Glutamatergic neuron (in vitro differentiated cells): Measurements from ENCODE around the gene MAFG. TPM values are rescaled to one million over a fixed set of nuclear protein-coding genes. Genes with fewer than 3 reads are reported as not detected.
A peak's percentile ranks its signal among the peaks of the same experiment; 100 is the strongest.

Experiments used
- DNase-seq: peaks from one replicate; pipeline ENCODE4 v3.0.0; 2022
- H3K27ac Mint-ChIP-seq: one replicate; pipeline ENCODE4 v1.8.0; 2020; ENCODE audit warnings: mild to moderate bottlenecking, mixed read lengths, inconsistent platforms; ENCODE audit not compliant: unreplicated experiment
- H3K27me3 Mint-ChIP-seq: one replicate; pipeline ENCODE4 v1.8.0; 2020; ENCODE audit warnings: mild to moderate bottlenecking, moderate library complexity, mixed read lengths, inconsistent platforms; ENCODE audit not compliant: unreplicated experiment
- H3K36me3 Mint-ChIP-seq: one replicate; pipeline ENCODE4 v1.8.0; 2020; ENCODE audit warnings: mild to moderate bottlenecking, mixed read lengths, inconsistent platforms; ENCODE audit not compliant: unreplicated experiment
- H3K4me1 Mint-ChIP-seq: one replicate; pipeline ENCODE4 v1.8.0; 2020; ENCODE audit warnings: mild to moderate bottlenecking, low read depth, mixed read lengths, inconsistent platforms; ENCODE audit not compliant: unreplicated experiment
- H3K4me3 Mint-ChIP-seq: one replicate; pipeline ENCODE4 v1.8.0; 2020; ENCODE audit warnings: mild to moderate bottlenecking, mixed read lengths, inconsistent platforms; ENCODE audit not compliant: unreplicated experiment
- H3K9me3 Mint-ChIP-seq: one replicate; pipeline ENCODE4 v1.8.0; 2020; ENCODE audit warnings: mild to moderate bottlenecking, moderate library complexity, mixed read lengths, inconsistent platforms; ENCODE audit not compliant: unreplicated experiment
- total RNA-seq: library from RNA; stranded (reverse); fragmentation: NEBNext Ultra II Directional; extraction: Animal tissue kit (Norgen Biotek cat#: 25700); gene quantifications from one replicate; pipeline ENCODE4 v1.2.1, GENCODE V29; 2021; ENCODE audit not compliant: unreplicated experiment
- TF ChIP-seq, protein P1 (sequence below): fragments of 200-600 bp; sonication (generic); IDR thresholded peaks from one replicate; pipeline ENCODE4 v1.5.0; 2021; ENCODE audit not compliant: partially characterized antibody, unreplicated experiment

The MAFG gene
- total RNA-seq, 1 donor from 2014 or later: 30.6 TPM

DNA sequence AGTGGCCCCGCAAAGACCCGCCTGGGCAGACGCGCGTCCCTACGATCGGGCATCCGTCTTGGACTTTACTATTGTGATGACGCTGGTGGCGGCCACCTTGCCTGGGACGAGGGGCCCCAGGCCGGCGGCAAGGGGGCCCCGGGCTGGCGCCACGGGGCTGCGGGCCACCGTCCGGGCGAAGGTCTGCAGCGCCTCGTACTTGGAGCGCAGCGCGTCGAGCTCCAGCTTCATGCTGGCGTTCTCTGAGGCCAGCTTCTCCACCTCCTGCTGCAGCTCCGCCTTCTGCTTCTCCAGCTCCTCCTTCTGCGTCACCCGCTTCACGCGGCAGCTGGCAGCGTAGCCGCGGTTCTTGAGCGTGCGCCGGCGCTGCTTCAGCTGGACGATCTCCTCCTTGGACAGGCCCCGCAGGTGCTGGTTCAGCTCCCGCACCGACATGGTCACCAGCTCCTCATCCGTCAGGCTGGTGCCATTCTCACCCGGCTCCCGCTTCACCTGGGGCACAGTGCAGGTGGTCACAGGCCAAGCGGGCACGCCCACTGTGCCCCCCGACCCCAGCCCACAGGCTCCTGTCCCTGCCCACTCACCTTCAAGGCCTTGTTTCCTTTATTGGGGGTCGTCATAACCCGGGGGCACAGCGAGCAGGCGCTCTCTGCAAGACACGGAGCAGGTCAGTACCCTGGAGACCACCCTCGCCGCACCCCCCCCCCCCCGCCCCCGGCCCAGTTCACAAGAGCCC lies 4.8 kb downstream of the MAFG start:
- Mint-ChIP-seq H3K27ac (no peak overlapping the region), H3K4me3 (peak overlapping the region; percentile 34)

DNA sequence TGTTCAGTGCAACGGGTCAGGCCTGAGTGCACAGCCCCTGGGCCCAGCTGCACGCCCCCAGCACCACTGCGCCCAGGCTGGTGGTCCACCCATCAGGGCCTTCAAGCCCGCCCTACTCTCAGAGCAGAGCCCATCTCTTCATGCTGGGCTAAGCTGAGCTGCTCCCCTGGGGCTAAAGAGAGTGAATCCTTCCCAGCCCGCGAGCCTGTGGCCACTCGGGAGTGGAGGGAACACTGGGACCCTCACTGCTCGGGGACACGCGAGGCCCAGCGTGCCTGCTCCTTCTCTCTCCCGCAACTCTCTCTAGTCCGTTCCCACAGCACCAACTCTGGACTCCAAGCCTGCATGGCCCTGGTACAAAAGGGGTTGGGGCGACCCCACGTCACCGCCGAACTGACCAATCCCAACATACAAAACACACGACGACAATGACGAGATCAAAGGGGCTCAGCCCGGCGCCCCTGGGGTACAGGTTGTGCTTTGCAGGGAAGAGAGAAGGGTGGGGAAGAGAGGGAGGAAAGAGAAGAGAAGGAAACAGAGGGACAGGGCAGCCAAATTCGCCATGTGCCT lies 5.5 kb downstream of the MAFG start:
- DNase-seq: no peak
- H3K9me3 Mint-ChIP-seq: peaks cover 10% of the 10 kb centered on the region
- H3K4me3 Mint-ChIP-seq: peak overlapping the region; percentile 30
- peaks cover 5% of the 10 kb centered on the region for H3K36me3 Mint-ChIP-seq
- peaks cover 31% of the 10 kb centered on the region for H3K4me1 Mint-ChIP-seq
- TF ChIP-seq, protein P1, sequence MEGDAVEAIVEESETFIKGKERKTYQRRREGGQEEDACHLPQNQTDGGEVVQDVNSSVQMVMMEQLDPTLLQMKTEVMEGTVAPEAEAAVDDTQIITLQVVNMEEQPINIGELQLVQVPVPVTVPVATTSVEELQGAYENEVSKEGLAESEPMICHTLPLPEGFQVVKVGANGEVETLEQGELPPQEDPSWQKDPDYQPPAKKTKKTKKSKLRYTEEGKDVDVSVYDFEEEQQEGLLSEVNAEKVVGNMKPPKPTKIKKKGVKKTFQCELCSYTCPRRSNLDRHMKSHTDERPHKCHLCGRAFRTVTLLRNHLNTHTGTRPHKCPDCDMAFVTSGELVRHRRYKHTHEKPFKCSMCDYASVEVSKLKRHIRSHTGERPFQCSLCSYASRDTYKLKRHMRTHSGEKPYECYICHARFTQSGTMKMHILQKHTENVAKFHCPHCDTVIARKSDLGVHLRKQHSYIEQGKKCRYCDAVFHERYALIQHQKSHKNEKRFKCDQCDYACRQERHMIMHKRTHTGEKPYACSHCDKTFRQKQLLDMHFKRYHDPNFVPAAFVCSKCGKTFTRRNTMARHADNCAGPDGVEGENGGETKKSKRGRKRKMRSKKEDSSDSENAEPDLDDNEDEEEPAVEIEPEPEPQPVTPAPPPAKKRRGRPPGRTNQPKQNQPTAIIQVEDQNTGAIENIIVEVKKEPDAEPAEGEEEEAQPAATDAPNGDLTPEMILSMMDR: no peak
- no peak overlapping the region for H3K27ac Mint-ChIP-seq
- H3K27me3 Mint-ChIP-seq: peaks cover 8% of the 10 kb centered on the region

More for the DNA sequence above, 4.8 kb downstream of the MAFG start:
- TF ChIP-seq, protein P1: no peak
- DNase-seq: no peak
- peaks cover 28% of the 10 kb centered on the region for H3K4me1 Mint-ChIP-seq
- H3K36me3 Mint-ChIP-seq: peaks cover 5% of the 10 kb centered on the region
- peaks cover 8% of the 10 kb centered on the region for H3K27me3 Mint-ChIP-seq
- peaks cover 10% of the 10 kb centered on the region for H3K9me3 Mint-ChIP-seq

GRCh38 chr17:81921537-81921862 lies 6.0 kb downstream of the MAFG start:
- H3K36me3 Mint-ChIP-seq: peaks cover 5% of the 10 kb centered on the region
- TF ChIP-seq, protein P1: no peak
- H3K27ac Mint-ChIP-seq: no peak overlapping the region
- peaks cover 34% of the 10 kb centered on the region for H3K4me1 Mint-ChIP-seq
- H3K27me3 Mint-ChIP-seq: peaks cover 7% of the 10 kb centered on the region
- peaks cover 9% of the 10 kb centered on the region for H3K9me3 Mint-ChIP-seq
- no peak for DNase-seq
- H3K4me3 Mint-ChIP-seq: no peak overlapping the region

GRCh38 chr17:81920612-81921536 lies 6.7 kb downstream of the MAFG start:
- Mint-ChIP-seq H3K36me3 (peaks cover 5% of the 10 kb centered on the region), H3K27me3 (peaks cover 4% of the 10 kb centered on the region), H3K4me3 (peak overlapping the region; percentile 72), H3K4me1 (peaks cover 28% of the 10 kb centered on the region), H3K9me3 (peaks cover 4% of the 10 kb centered on the region), H3K27ac (no peak overlapping the region)
- TF ChIP-seq, protein P1: no peak
- no peak for DNase-seq
